ENCODE measurements around the gene ZNF281. TPM values are rescaled to one million over a fixed set of nuclear protein-coding genes. Genes with fewer than 3 reads are reported as not detected.

ZNF281 gene
- total and polyA plus RNA-seq, 9 of the 15 experiments (the other 6 are each of a cell fraction or from before 2014, with no cell fraction given), result 9.6 to 24.9 (median 16.5) TPM

DNA sequence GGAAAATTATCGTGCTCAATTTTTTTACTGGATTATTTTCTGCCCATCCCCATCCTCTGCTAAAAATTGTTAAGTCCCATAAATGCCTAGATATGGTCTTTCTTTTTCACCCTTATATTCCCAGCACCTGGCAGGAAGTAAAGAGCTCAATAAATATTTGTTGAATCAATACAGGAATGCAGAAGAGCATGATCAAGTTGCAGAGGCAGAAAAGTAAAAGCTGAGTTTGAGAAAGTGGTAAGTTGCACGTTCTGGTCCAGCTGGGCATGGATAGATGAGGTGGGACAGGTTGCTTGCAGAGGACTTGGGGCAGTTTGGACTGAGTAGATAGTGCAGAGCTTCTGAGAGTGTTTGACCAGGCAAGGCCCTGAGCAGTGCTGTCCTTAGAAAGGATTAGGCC lies 40.1 kb downstream of the ZNF281 start:
- Histone ChIP-seq H4K20me1 (replicated peaks; ENCODE audit: control insufficient read depth, insufficient read depth, low read length) (no peaks in the 10 kb centered on the region), H3K79me2 (ENCODE audit: control insufficient read depth, insufficient read depth, low read length) (no peaks in the 10 kb centered on the region), H3K27me3 (ENCODE audit: control insufficient read depth in 2 of 2, insufficient read depth in 2 of 2, low read length in 2 of 2) (peaks cover 22 to 23% of the 10 kb centered on the region in 2 experiments), H3K4me2 (ENCODE audit: insufficient read depth, low read length) (no peak overlapping the region), H3K27ac (ENCODE audit: extremely low read depth, low read depth, low read length) (no peak overlapping the region), H3K9ac (ENCODE audit: insufficient read depth in 1 of 2, low read depth in 2 of 2, low read length in 2 of 2) (no peak overlapping the region), H3K9me1 (ENCODE audit: control insufficient read depth, insufficient read depth, low read length) (no peaks in the 10 kb centered on the region), H3K4me1 (replicated peaks in 1 of 2; ENCODE audit: control insufficient read depth in 2 of 2, insufficient read depth in 2 of 2, low read length in 2 of 2) (no peaks in the 10 kb centered on the region), H2AFZ (ENCODE audit: low read depth, low read length) (no peak overlapping the region), H3K4me3 (no peak overlapping the region), H3K9me3 (replicated peaks; ENCODE audit: control insufficient read depth, insufficient read depth, low read depth, low read length) (no peaks in the 10 kb centered on the region), H3K36me3 (ENCODE audit: control insufficient read depth, insufficient read depth, low read length) (no peaks in the 10 kb centered on the region)
- ChIA-PET POLR2A (interaction anchor here (0.6 to 2.3 kb wide), 3 partner anchors 10 to 68 kb away, joined by 3 to 8 read pairs (median 7); no protein-coding TSS in a partner anchor), CTCF (ENCODE audit: low intra/inter-chr PET ratio) (no interaction called here)
- FAIRE-seq (no peak), ATAC-seq (no peak), DNase-seq (ENCODE audit: extremely low read depth in 1 of 4, low spot score in 3 of 4) (no peak)
- in situ Hi-C loops (cut with MboI) (no loop called here), intact Hi-C loops (cut with micrococcal nuclease) (loop anchor here (5.0 kb wide), 1 partner anchor 118 kb away; no protein-coding TSS in a partner anchor)
- TF ChIP-seq PRMT5 (CRISPR knock-in tag; IDR thresholded peaks at IDR 0.05) (no peak), NELFE (IDR thresholded peaks at IDR 0.05; ENCODE audit: insufficient read depth, insufficient read length) (no peak), ZFP36 (IDR thresholded peaks at IDR 0.05; ENCODE audit: low read depth, low read length, partially characterized antibody) (no peak), TRIM28 (IDR thresholded peaks at IDR 0.05) (no peak), MCM2 (IDR thresholded peaks at IDR 0.05; ENCODE audit: low read depth) (no peak), ZNF75A (CRISPR knock-in tag; IDR thresholded peaks at IDR 0.05) (no peak), KLF1 (tag; IDR thresholded peaks at IDR 0.05) (no peak), TRIM24 (IDR thresholded peaks at IDR 0.05) (no peak), ZNF696 (CRISPR knock-in tag; conservative IDR thresholded peaks at IDR 0.05) (no peak), ZNF217 (CRISPR knock-in tag; IDR thresholded peaks at IDR 0.05) (no peak), NR2C2 (CRISPR knock-in tag; IDR thresholded peaks at IDR 0.05) (no peak), NR2C2 (tag; IDR thresholded peaks at IDR 0.05) (no peak), ELF4 (CRISPR knock-in tag; IDR thresholded peaks at IDR 0.05) (no peak), ZNF586 (CRISPR knock-in tag; conservative IDR thresholded peaks at IDR 0.05) (no peak), SMAD3 (CRISPR knock-in tag; conservative IDR thresholded peaks at IDR 0.05) (no peak), ERF (CRISPR knock-in tag; IDR thresholded peaks at IDR 0.05) (no peak), NCOA1 (IDR thresholded peaks at IDR 0.05; ENCODE audit: low read depth) (no peak)
- TF ChIP-seq, protein P1, sequence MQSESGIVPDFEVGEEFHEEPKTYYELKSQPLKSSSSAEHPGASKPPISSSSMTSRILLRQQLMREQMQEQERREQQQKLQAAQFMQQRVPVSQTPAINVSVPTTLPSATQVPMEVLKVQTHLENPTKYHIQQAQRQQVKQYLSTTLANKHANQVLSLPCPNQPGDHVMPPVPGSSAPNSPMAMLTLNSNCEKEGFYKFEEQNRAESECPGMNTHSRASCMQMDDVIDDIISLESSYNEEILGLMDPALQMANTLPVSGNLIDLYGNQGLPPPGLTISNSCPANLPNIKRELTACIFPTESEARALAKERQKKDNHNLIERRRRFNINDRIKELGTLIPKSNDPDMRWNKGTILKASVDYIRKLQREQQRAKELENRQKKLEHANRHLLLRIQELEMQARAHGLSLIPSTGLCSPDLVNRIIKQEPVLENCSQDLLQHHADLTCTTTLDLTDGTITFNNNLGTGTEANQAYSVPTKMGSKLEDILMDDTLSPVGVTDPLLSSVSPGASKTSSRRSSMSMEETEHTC (IDR thresholded peaks at IDR 0.05), result no peak
- 0% methylated on average over 2 of the region's 2 CpGs for WGBS (ENCODE audit: insufficient coverage, low coverage, missing lambda C conversion rate)
- no TSS peak for BruUV-seq (replicated peaks)

Data from K562 (cell line).